Fibroblast of lung (primary cell): ENCODE data around the gene UGT1A7.

ENCODE experiments used
- CTCF ChIP-seq, 2 donors: IDR thresholded peaks in 1 of 2; conservative IDR thresholded peaks in 1 of 2; 1 replicate in 1 of 2; 2 replicates in 1 of 2; pipeline ENCODE4 v1.5.1; 2011 to 2012; ENCODE audit warnings: low read length in 2 of 2, control low read depth in 1 of 2, inconsistent platforms in 1 of 2, low read depth in 1 of 2, mild to moderate bottlenecking in 1 of 2
- EZH2 ChIP-seq: IDR thresholded peaks from 2 replicates; pipeline ENCODE4 v1.5.1; 2012; ENCODE audit warnings: low read length, control low read depth, mild to moderate bottlenecking; ENCODE audit errors: missing control alignments

GRCh38 chr2:233676046-233676445, 5.7 kb upstream of the UGT1A7 start:
- TF ChIP-seq CTCF (conservative IDR thresholded peaks at IDR 0.05 in 1 of 2, IDR thresholded peaks at IDR 0.05 in 1 of 2; ENCODE audit: low read depth in 1 of 2, low read length in 2 of 2) (no peak), EZH2 (no peak)
